Fibroblast of gingiva (primary cell): ENCODE data around the gene CASP8.
"Not testable (repeated sequence)": the region's sequence is repeated elsewhere in the genome, so short reads cannot be mapped to it uniquely, and the experiment has no call there.

ENCODE experiments used
- DNase-seq: peaks from one replicate; pipeline ENCODE4 v3.0.0-alpha.2; 2011; ENCODE audit warnings: low read depth

The CASP8 gene

GRCh38 chr2:201270293-201271001 is 10.1 kb downstream of the CASP8 start:
- no peak for DNase-seq

GRCh38 chr2:201271917-201272316 is 11.6 kb downstream of the CASP8 start:
- DNase-seq: no peak

- DNase-seq: no peak
Observed at GRCh38 chr2:201273330-201273983, 13.1 kb downstream of the CASP8 start.

- no peak for DNase-seq
Observed at GRCh38 chr2:201275069-201275468, 14.7 kb downstream of the CASP8 start.

GRCh38 chr2:201275990-201276389 is 15.7 kb downstream of the CASP8 start:
- no peak for DNase-seq

- DNase-seq: no peak
Observed at GRCh38 chr2:201276511-201276910, 16.2 kb downstream of the CASP8 start.

GRCh38 chr2:201279079-201279478 is 18.7 kb downstream of the CASP8 start:
- DNase-seq: no peak

GRCh38 chr2:201280191-201281040 is 20.1 kb downstream of the CASP8 start:
- no peak for DNase-seq

GRCh38 chr2:201285499-201285898 is 25.2 kb downstream of the CASP8 start:
- DNase-seq: no peak

GRCh38 chr2:201290457-201291148 is 30.3 kb downstream of the CASP8 start:
- DNase-seq: not testable (repeated sequence)

GRCh38 chr2:201298462-201299052 is 38.2 kb downstream of the CASP8 start:
- no peak for DNase-seq

- not testable (repeated sequence) for DNase-seq
Observed at GRCh38 chr2:201299929-201300328, 39.6 kb downstream of the CASP8 start.

GRCh38 chr2:201307876-201308275 is 47.5 kb downstream of the CASP8 start:
- no peak for DNase-seq

GRCh38 chr2:201308914-201309313 is 48.6 kb downstream of the CASP8 start:
- DNase-seq: no peak

- no peak for DNase-seq
Observed at GRCh38 chr2:201313362-201313761, 53.0 kb downstream of the CASP8 start.

- no peak for DNase-seq
Observed at GRCh38 chr2:201319511-201319910, 59.2 kb downstream of the CASP8 start.

GRCh38 chr2:201320257-201320656 is 59.9 kb downstream of the CASP8 start:
- DNase-seq: no peak

- no peak for DNase-seq
Observed at GRCh38 chr2:201320701-201321100, 60.4 kb downstream of the CASP8 start.

- DNase-seq: no peak
Observed at GRCh38 chr2:201322772-201323171, 62.4 kb downstream of the CASP8 start.

- no peak for DNase-seq
Observed at GRCh38 chr2:201327678-201328077, 67.3 kb downstream of the CASP8 start.

- no peak for DNase-seq
Observed at GRCh38 chr2:201329409-201329808, 69.1 kb downstream of the CASP8 start.
